Mesenteric fat pad (tissue), 1 donor: ENCODE data around the gene GC. TPM values are rescaled to one million over a fixed set of nuclear protein-coding genes. Genes with fewer than 3 reads are reported as not detected.
"Not testable (repeated sequence)": the region's sequence is repeated elsewhere in the genome, so short reads cannot be mapped to it uniquely, and the experiment has no call there.

ENCODE experiments used
- DNase-seq: peaks from one replicate; pipeline ENCODE4 v3.0.0-alpha.2; 2020; ENCODE audit warnings: low spot score
- long read RNA-seq: library from polyadenylated mRNA; unstranded; transcript quantifications from one replicate; pipeline ENCODE4 v2.0.0, GENCODE V29; 2020
- total RNA-seq: library from RNA; stranded (reverse); fragmentation: NEBNext Ultra II Directional; extraction: Animal tissue kit (Norgen Biotek cat#: 25700); gene quantifications from one replicate; pipeline ENCODE4 v1.2.1, GENCODE V29; 2021
- donor health status: DM: yes; HTN: yes; CAD: no.

The GC gene, protein sequence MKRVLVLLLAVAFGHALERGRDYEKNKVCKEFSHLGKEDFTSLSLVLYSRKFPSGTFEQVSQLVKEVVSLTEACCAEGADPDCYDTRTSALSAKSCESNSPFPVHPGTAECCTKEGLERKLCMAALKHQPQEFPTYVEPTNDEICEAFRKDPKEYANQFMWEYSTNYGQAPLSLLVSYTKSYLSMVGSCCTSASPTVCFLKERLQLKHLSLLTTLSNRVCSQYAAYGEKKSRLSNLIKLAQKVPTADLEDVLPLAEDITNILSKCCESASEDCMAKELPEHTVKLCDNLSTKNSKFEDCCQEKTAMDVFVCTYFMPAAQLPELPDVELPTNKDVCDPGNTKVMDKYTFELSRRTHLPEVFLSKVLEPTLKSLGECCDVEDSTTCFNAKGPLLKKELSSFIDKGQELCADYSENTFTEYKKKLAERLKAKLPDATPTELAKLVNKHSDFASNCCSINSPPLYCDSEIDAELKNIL
- not detected for total RNA-seq
- long read RNA-seq = 0 reads

DNA sequence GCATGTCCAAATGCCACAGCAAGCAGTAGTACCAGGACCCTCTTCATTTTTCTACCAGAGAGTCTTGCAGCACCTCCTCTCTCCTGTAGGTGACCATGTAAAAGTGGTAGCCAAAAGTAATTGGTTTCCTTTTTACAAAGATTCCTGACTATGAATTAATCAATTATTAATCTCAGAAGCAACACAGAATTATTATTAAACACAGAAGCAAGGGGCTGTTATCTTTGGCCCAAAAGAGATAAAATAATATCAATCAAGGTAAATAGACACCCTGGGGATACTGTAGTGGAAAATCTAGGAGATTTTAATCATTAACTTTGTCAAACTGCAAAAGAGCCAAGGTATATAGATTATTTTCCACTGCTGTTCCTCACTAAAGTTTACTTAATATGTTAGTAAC is at the start of gene GC:
Gene GC, minus strand, starts transcription at position 108 of the 400 bp plus-strand sequence. Its CDS starts 61 bp downstream, at position 47.
- no peak for DNase-seq

DNA sequence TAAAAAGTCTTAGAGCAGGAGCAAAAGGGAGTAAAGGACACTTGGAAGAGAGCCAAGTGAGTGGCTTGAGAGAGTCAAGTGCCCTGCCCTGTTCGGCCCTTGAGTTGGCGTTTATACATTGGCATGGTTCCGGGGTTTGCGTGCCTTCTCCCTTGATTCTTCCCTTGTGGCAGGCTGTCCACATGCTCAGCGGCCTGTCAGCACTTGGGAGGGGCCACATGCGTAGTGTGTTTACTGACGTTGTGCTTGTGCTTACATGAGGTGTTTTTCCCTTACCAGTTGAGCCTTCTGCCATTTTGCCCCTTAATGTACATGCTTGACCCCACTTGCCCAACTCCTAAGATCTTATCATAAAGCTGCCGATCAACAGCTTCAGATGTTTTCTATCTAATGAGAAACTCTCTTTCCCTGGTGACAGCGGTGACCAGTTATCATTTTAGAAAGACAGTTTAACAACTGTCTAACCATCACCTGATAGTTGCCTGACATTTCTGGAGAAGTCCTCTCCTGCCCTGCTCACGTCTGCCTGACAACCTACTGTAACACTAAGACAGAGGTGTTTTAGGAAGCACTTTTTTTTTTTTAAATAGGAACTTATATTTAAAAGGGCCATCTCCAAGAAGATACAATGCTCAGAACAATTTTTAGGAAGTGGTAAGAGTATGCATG is 49.5 kb upstream of the GC start:
- DNase-seq = no peak

DNA sequence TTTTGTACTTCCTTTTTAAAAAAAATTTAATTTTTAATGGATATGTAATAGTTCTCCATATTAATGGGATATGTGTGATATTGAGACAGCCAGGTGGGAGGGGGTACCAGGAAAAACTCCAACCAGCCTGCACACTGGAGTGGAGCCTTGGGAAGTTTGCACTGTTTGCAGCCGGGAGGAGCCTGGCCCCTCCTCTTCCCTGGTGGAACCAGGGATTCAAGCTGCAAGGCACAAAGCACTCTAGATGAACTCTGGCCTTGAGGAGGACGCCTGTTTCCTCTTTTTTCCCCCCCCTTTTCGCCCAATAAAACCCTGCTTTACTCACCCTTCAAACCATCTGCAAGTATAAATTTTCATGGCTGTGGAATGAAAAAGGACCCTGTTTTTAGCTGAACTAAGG is 48.2 kb upstream of the GC start:
- no peak for DNase-seq

DNA sequence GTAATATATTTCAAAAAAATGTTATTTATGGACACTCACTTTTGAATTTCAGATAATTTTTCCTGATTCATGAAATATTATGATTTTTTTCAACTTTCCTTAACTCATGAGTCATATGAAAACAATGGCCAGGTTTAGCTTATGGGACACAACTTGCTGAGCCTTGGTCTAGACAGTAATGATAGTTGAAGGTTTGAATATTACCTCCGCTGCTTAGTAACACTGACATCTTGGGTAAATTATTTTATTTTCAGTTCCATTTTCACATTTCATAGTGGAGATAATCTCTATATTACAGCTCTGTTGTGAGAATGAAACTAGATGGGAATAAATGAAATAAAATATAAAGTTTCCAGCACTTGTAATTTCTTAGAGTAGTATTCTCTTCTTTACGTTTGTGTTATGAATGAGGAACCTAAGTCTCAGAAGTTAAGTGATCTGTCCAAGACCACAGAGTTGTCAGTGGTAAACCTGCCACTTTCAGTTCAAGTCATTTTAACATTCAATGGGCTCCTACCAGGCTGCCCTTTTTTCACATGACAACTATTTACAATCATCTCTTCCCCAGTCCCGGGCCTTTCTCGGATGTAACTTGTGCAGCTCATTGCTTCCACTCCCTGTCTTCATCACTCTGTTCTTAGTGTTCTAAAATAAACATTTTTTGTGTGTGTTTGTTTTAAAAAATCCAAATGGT is 46.8 kb upstream of the GC start:
- no peak for DNase-seq

DNA sequence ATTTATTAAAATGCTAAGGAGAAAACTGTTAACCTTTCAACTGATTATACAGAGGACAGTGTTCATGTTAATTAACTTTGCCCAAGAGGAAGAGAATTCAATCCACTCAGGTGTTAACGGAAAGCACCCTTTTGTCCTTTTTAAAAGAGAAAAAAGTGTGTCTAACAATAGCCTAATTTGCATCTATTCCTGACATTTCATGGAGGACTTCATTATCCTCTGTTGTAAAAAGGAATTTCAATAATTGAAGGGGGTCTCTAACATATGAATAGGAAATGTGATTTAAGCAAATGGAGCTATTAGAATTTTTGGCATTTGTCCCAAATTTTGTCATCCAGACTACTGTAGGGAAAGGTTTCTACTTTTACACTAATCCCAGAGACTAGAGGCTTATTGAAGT is 44.6 kb upstream of the GC start:
- no peak for DNase-seq

DNA sequence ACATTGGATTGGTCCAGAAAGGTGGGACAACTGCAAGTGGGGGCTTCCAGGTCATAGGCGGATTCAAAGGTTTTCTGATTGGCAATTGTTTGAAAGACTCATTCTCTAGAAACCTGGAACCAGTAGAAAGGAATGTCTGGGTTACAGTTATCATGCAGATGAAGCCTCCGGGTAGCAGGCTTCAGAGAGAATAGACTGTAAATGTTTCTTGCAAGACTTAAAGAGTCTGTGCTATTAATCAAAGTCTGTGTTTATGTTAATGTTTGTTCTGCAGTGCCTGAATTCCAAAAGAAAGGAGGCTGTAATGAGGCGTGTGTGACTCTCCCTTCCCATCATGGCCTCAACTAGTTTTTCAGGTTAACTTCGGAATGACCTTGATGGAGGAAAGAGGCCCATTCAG is 43.9 kb upstream of the GC start:
- DNase-seq = no peak

DNA sequence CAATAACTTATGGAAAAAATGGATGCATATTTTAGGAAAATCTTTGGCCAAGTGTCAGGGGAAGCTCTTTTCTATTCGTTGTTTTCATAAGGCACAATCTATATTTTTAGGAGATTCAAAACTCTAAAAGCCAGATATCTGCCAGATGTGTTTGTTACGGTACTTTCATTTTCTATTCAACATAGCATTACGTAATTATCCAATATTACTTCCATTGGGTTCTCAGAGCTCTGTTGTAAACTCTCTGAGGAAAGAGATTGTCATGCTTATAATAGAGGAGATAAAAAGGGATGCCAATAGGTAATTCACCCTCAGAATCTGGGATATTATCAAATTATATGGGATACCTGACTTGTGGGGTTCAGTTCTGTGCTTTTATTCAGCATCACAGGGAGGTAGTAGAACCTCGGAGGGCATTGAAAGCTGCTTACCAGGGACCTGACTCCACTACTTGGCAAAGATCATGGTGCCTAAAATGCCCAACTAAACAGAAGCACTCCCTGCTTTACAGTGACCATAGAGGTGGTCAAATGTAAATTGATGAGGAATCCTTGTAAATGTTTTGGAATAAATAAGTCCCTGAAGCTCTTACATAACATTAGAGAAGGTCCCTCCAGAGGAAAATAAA is 32.9 kb upstream of the GC start:
- no peak for DNase-seq

DNA sequence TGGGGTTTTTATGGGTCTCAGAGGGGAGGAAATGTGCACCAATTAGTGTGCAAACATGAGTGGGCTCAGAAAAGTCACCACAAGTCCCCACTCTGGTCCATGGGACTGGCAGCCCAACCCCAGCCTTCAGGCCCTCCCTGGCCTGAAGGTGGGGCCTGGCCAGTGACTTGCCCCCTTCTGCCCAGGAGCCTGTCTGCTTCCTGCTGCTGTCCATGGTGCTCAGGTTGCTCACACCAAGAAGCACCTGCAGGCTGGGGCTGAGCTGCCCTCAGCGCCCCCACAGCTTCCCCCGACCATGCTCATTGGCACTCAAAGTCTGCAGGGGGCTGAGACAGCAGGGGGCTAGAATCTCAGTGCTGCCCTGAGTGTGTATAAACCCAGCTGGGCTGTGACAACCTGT is 30.6 kb upstream of the GC start:
- DNase-seq = no peak

DNA sequence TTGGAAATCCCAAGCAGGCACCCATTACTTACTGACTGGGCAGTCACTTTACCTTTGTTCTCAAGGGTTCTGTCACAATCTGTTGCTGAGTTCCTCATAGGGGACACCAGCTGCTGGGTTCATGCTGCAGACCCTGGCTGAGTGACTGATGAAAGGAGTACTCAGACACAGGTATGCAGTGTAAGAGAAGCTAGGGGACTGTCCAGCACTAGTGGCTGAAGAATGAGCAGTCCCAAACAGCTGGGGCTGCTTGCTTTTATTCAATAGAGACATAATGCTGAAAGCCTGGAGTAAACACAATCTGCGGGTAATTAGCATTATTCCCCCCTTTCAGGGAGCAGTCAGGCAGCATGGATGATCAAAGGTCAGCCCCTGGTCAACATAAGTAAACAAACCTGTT is 25.9 kb upstream of the GC start:
- not testable (repeated sequence) for DNase-seq

DNA sequence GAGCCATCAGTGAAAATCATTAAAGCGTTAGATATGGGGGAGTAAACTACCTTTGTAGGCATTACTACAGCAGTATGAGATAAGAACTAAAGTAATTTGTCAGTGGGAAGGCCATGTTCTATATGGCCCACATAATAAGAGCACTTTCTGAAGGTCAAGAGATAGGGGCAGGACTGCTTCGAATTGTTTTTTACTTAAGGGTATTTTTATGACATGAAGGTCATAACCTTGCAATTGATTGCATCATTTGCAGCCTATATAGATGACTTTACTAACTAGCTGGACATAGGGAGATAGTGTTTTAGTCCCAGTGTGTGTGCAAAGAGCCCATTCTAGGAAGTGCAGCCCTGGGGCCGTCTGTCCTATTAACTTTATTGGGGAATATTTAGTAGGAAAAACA is 23.6 kb upstream of the GC start:
- DNase-seq = no peak

DNA sequence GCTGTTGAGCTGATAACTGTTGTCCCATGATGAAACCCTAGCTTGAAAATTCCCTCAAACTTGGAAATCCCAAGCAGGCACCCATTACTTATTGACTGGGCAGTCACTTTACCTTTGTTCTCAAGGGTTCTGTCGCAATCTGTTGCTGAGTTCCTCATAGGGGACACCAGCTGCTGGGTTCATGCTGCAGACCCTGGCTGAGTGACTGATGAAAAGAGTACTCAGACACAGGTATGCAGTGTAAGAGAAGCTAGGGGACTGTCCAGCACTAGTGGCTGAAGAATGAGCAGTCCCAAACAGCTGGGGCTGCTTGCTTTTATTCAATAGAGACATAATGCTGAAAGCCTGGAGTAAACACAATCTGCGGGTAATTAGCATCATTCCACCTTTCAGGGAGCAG is 21.4 kb upstream of the GC start:
- not testable (repeated sequence) for DNase-seq

DNA sequence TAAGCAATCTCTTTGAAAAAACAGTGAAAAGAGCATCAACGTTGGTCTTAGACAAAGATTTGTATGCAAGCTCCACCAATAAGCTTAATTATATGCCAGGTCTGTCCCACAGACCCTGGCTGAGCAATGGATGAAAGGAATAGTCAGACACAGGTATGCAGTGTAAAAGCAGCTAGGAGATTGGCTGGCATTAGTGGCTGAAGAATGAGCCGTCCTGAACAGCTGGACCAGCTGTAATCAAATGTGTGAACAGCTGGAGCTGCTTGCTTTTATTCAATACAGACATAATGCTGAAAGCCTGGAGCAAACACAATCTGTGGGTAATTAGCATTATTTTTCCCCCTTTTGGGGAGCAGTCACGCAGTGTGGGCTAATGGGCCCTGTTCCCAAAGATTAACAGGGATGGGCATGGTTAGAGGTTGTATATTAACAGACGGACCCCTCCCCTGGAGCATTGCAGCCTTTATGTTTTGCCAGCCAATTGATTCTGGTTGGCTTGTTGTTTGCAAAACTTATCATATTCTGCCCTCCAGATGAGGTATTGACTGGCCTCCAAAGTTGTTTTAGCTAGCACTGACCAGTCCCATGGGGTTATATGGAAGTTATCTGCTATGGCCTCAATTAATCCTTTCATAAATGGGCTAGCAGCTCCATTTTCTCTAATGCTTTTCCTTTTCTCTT is 20.3 kb upstream of the GC start:
- not testable (repeated sequence) for DNase-seq

DNA sequence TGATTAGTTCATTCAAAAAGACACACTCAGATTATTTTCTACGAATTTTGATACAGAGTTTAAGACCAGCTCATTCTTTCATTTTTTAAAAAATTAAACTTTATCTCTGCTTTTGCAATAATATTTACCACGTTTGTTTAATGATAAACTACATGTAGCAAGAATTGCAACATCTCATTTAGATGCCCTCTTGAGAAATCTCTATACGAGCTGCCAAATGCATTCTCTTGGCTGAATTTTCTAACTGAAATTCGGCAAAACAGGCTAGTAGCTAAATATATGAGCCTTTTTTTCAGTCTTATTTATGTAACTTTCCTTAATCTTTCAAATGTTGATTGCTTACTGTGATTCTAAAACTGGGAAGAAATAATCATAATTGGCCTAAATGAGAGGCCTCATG is 2.1 kb upstream of the GC start:
- no peak for DNase-seq

DNA sequence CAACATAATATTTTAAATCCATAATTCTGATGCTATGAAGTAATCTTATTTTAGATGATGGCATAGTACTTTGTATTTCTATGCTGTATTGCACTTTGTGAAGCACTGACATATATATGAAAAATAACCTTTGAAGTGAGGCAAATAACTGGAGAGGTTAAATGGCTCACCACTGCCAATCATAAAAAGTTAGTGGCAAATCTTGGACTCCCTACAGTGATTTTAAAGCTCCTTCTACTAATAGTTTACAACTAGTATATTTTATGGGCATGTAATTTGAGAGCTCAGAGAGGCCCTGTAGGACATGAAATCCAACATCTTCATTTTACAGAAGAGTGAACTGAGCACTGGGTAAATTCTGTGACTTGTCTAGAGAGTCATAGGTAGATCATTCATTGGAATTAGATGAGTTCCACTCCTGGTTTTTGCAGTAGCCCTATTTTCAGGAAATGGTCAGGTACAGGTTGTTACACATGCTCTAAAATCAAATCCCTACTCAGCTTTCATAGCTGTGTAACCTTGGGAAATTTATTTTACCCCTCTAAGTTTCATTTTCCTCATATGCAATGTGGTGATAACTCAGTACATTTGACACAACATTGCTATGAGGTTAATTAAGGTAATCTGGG is 804 bp upstream of the GC start:
- no peak for DNase-seq

DNA sequence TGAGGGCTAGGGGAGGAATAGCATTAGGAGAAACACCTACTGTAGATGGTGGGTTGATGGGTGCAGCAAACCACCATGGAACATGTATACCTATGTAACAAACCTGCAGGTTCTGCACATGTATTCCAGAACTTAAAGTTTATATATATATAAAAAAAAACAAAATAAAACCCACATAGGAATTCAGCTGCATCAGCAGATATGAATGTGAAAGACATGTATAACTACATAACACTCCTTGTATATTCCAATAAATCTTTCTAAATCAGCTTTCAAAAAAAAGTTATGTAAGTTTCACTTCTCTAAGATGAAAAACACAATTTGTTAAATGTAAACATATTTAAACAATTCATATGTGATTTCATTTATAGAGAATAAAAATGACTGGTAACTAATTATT is 6.0 kb downstream of the GC start:
- no peak for DNase-seq

DNA sequence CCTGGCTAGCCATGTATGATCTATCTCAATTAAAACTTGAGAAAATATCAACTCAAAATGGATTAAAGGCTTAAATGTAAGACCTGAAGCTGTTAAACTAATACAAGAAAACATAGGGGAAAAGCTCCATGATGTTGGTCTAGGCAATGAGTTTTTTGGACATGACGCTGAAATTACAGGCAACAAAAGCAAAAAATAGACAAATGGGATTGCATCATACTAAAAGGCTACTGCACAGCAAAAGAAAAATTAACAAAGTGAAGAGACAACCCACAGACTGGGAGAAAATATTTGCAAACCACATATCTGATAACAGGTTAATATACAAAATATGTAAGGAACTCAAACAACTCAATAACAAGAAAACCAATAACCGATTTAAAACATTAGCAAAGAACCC is 8.4 kb downstream of the GC start:
- no peak for DNase-seq

DNA sequence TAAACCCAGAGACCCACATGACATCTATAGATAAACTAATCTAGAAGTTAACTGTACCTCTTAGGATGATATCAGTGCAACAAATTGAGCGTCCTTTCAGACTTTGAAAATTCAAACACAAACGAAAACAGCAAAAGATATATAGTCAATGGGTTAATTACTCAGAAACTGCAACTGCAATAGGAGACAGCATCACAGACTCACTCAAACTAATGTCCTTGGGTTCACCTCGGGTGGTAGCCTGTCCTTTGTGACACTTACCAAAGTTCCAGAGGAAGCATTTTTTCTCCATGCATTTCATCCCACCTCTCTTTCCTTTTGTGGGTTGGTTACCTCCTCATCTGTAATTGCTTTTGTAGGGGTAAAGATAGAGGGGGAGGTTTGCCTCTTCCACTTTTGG is 9.7 kb downstream of the GC start:
- no peak for DNase-seq

DNA sequence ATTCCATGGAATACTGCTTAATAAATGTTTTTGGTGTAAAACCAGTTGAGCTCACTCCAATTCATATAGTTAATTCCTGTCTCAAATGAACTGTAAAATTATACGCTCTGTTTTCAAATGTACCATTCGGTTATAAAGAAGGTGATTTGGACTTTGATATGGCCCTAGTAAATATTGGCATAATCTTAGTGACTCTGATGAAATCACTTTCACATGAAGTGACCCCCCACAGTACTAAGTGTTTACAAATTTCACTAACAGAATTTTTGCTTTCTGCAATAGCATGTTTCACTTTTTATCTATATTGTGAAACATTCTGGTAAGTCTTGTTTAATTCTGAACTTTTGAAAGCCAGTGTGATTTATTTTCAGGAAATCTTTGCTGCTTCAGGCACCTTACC is 10.9 kb downstream of the GC start:
- no peak for DNase-seq

DNA sequence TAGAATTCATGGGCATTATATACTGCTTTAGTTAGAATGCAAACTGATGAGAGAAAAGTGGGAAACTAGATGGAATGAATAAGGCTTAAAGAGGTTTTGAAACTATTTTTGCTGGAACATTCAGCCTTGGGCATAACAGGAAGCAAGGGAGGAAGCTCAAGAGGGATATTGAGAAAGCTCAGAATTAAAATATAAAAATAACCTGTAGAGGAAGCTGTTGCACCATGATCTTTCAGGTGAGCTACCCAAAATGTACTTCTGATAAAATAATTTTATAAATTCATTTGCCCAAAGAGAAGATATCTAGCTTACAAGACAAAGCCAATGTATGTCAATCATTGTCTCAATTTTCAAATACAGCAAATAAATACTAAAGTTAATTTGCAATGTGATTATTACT is 11.3 kb downstream of the GC start:
- DNase-seq = no peak

DNA sequence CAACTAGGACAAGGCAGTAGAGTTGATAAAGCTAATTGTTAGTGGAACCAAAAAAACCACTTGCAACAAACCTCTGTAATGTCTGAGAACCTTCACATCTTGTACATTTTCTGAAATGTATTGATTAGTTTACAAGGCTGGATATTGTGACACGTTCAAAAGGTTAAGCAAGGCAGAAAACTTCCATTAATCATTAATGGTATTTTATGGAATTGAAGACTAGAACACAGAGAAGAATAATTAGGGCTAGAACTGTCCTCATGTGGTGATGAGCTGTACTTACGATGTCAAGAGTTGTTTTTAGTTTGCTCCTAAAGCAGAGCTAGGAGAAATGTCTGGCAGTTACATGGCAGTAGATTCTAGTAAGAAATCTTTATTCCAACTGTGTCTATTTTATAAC is 12.3 kb downstream of the GC start:
- DNase-seq = no peak

DNA sequence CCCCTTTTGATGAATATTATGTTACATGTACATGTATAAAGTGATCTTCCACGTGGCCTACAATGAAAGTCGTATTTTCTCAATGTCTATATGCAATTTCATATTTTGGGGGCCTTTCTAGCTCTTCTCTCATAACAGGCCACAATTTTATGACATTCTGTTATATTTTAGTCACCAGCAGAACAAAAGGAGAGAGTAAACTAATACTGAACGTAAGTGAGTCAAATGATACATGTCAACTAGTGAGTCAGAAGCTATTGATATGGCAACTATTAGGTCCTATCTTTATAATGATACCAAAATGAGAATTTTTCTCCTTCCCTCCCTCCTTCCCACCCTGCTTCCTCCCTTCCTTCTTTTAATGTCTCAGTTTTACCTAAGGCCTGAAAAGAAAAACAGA is 14.4 kb downstream of the GC start:
- no peak for DNase-seq
